HG02885 (cell line): ENCODE measurements around the gene GDPD4.
"Not testable (repeated sequence)": the region's sequence is repeated elsewhere in the genome, so short reads cannot be mapped to it uniquely, and the experiment has no call there.

Source experiments
- ATAC-seq: cut with Tn5 transposase; IDR thresholded peaks from one replicate; pipeline ENCODE4 v1.9.1; 2021; ENCODE audit warnings: mild to moderate bottlenecking; ENCODE audit not compliant: unreplicated experiment, poor library complexity

GDPD4 gene

GRCh38 chr11:77300695-77301094 lies 791 bp downstream of the GDPD4 start:
- no peak for ATAC-seq

GRCh38 chr11:77300028-77300427 lies 1.5 kb downstream of the GDPD4 start:
- ATAC-seq = not testable (repeated sequence)

GRCh38 chr11:77299528-77299993 lies 1.9 kb downstream of the GDPD4 start:
- no peak for ATAC-seq

- no peak for ATAC-seq
Measured at GRCh38 chr11:77294040-77294439, 7.4 kb downstream of the GDPD4 start.

GRCh38 chr11:77289737-77290136 lies 11.7 kb downstream of the GDPD4 start:
- ATAC-seq = no peak

GRCh38 chr11:77287615-77288273 lies 13.7 kb downstream of the GDPD4 start:
- ATAC-seq = no peak

- no peak for ATAC-seq
Measured at GRCh38 chr11:77287136-77287535, 14.3 kb downstream of the GDPD4 start.

GRCh38 chr11:77284476-77285468 lies 16.7 kb downstream of the GDPD4 start:
- ATAC-seq = no peak

- ATAC-seq = no peak
Measured at GRCh38 chr11:77283101-77283500, 18.4 kb downstream of the GDPD4 start.

GRCh38 chr11:77278595-77279506 lies 22.6 kb downstream of the GDPD4 start:
- no peak for ATAC-seq

GRCh38 chr11:77276271-77276670 lies 25.2 kb downstream of the GDPD4 start:
- ATAC-seq = no peak

GRCh38 chr11:77270921-77271320 lies 30.6 kb downstream of the GDPD4 start:
- ATAC-seq = no peak

- ATAC-seq = no peak
Measured at GRCh38 chr11:77269484-77270123, 31.9 kb downstream of the GDPD4 start.

GRCh38 chr11:77267962-77268361 lies 33.5 kb downstream of the GDPD4 start:
- no peak for ATAC-seq

GRCh38 chr11:77266766-77267165 lies 34.7 kb downstream of the GDPD4 start:
- no peak for ATAC-seq

GRCh38 chr11:77262803-77263202 lies 38.7 kb downstream of the GDPD4 start:
- ATAC-seq = no peak

- no peak for ATAC-seq
Measured at GRCh38 chr11:77259641-77260040, 41.8 kb downstream of the GDPD4 start.

GRCh38 chr11:77253690-77254089 lies 47.8 kb downstream of the GDPD4 start:
- no peak for ATAC-seq

GRCh38 chr11:77252555-77253270 lies 48.8 kb downstream of the GDPD4 start:
- no peak for ATAC-seq
